Uterus (tissue), 2 donors: ENCODE data around the gene SETD1A.

Experiments used
- POLR2A ChIP-seq, 2 donors: fragments of 450-650 bp; IDR thresholded peaks; one replicate each; pipeline ENCODE4 v1.6.1; 2016; ENCODE audit warnings: antibody characterized with exemption in 2 of 2, mild to moderate bottlenecking in 1 of 2, moderate library complexity in 1 of 2
- TF ChIP-seq, protein P1 (sequence below), 4 experiments: fragments of 200-600 bp in 2 of 4; fragments of 450-650 bp in 2 of 4; sonication (generic) in 2 of 4; IDR thresholded peaks; one replicate each; pipeline ENCODE4 v1.5.1; 2016 to 2019; ENCODE audit warnings: antibody characterized with exemption in 4 of 4, mild to moderate bottlenecking in 2 of 4, moderate library complexity in 1 of 4

DNA sequence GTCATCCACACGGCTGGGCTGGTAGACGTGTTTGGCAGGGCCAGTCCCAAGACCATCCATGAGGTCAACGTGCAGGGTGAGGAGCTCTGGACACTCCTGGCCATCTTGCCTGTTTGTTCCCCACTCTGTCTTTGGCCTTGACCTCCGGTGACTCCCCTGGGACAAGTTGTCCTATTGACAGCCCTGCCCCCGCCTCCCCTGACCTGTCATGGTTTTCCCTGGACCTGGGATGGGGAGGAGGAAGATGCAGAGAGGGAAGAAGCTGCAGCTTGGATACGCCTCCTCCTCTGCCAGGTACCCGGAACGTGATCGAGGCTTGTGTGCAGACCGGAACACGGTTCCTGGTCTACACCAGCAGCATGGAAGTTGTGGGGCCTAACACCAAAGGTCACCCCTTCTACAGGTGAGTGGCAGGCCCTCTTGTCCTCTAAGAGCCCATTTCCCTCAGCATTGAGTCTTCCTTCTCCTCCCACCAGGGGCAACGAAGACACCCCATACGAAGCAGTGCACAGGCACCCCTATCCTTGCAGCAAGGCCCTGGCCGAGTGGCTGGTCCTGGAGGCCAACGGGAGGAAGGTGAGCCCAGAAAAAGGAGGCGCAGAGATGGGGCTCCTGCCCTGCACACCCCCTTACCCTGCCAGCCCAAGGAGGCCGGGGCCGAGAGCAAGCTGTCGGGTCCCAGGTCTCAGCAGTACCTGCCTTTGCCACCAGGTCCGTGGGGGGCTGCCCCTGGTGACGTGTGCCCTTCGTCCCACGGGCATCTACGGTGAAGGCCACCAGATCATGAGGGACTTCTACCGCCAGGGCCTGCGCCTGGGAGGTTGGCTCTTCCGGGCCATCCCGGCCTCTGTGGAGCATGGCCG lies 28.8 kb downstream of the SETD1A start:
- TF ChIP-seq, protein P1, sequence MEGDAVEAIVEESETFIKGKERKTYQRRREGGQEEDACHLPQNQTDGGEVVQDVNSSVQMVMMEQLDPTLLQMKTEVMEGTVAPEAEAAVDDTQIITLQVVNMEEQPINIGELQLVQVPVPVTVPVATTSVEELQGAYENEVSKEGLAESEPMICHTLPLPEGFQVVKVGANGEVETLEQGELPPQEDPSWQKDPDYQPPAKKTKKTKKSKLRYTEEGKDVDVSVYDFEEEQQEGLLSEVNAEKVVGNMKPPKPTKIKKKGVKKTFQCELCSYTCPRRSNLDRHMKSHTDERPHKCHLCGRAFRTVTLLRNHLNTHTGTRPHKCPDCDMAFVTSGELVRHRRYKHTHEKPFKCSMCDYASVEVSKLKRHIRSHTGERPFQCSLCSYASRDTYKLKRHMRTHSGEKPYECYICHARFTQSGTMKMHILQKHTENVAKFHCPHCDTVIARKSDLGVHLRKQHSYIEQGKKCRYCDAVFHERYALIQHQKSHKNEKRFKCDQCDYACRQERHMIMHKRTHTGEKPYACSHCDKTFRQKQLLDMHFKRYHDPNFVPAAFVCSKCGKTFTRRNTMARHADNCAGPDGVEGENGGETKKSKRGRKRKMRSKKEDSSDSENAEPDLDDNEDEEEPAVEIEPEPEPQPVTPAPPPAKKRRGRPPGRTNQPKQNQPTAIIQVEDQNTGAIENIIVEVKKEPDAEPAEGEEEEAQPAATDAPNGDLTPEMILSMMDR (IDR thresholded peaks at IDR 0.05) = no peak
- no peak for TF ChIP-seq POLR2A (IDR thresholded peaks at IDR 0.05)
